ENCODE measurements around the gene ABCG4. TPM values are rescaled to one million over a fixed set of nuclear protein-coding genes. Genes with fewer than 3 reads are reported as not detected.

Gene ABCG4
- total and polyA plus RNA-seq, 9 of the 15 experiments (the other 6 are each of a cell fraction or from before 2014, with no cell fraction given): 0.03 to 0.11 (median 0.07) TPM; not detected in 4

GRCh38 chr11:119155733-119156492 is 7.1 kb downstream of the ABCG4 start (continued):
- TF ChIP-seq ZMIZ1 (IDR thresholded peaks at IDR 0.05; ENCODE audit: low read depth in 2 of 2, low read length in 2 of 2): no peak
- no peak for TF ChIP-seq PKNOX1 (IDR thresholded peaks at IDR 0.05)
- TF ChIP-seq ATF2 (CRISPR knock-in tag; IDR thresholded peaks at IDR 0.05): no peak
- TF ChIP-seq RAD21 (CRISPR knock-in tag; conservative IDR thresholded peaks at IDR 0.05 in 1 of 2, IDR thresholded peaks at IDR 0.05 in 1 of 2): peak in 1 of 2 experiments; percentile 42; a peak in 1 of 4 replicates
- TF ChIP-seq NCOA4 (IDR thresholded peaks at IDR 0.05; ENCODE audit: partially characterized antibody): no peak
- no peak for TF ChIP-seq CHD1 (IDR thresholded peaks at IDR 0.05; ENCODE audit: low read length)
- 0 out of 2 replicates have a peak, but pooled peaks have one; percentile 29 for TF ChIP-seq SMC3 (conservative IDR thresholded peaks at IDR 0.05; ENCODE audit: insufficient read depth, low read depth, low read length)
- no peak for TF ChIP-seq HOMEZ (CRISPR knock-in tag; IDR thresholded peaks at IDR 0.05)
- no peak for TF ChIP-seq CHAMP1 (IDR thresholded peaks at IDR 0.05)
- no peak for TF ChIP-seq PML (IDR thresholded peaks at IDR 0.05; ENCODE audit: low read length)
- no peak for TF ChIP-seq NCOA6 (IDR thresholded peaks at IDR 0.05)
- no peak for TF ChIP-seq SRSF3 (IDR thresholded peaks at IDR 0.05; ENCODE audit: insufficient read depth, low read length)
